A673 (cell line): Measurements from ENCODE around the gene LIX1L.

Experiments
- CTCF ChIP-seq: fragments of 300-800, 200-600 bp; sonication (generic); conservative IDR thresholded peaks from 2 replicates; pipeline ENCODE4 v1.5.1; 2017; ENCODE audit warnings: low read depth, mild to moderate bottlenecking, antibody characterized with exemption, low read length, moderate library complexity, mixed read lengths
- EZH2 ChIP-seq: fragments of 200-600 bp; sonication (generic); IDR thresholded peaks from 2 replicates; pipeline ENCODE4 v1.6.1; 2017; ENCODE audit warnings: borderline replicate concordance, low read depth, mild to moderate bottlenecking, mixed read lengths, antibody characterized with exemption, low read length; ENCODE audit not compliant: poor library complexity, severe bottlenecking

GRCh38 chr1:145926686-145927062 lies 31.1 kb downstream of the LIX1L start:
- TF ChIP-seq CTCF (no peak), EZH2 (no peak)
